ENCODE results near the gene PPP4R3B. TPM values are rescaled to one million over a fixed set of nuclear protein-coding genes. Genes with fewer than 3 reads are reported as not detected.

The PPP4R3B gene
- 34.1 TPM for polyA plus RNA-seq (2012; ENCODE audit: insufficient read depth, insufficient read length)

- peak within 1 kb of the TSS; percentile 94 for H3K4me3 ChIP-seq (ENCODE audit: low read length)
- peak; percentile 98 for DNase-seq (ENCODE audit: low read depth, low spot score)
These were observed at the start of gene PPP4R3B for GRCh38 chr2:55617175-55618024. Gene PPP4R3B (minus strand): TSS chr2:55617622. CDS start chr2:55617285, 337 bp downstream.

GRCh38 chr2:55653255-55653654 lies 35.8 kb upstream of the PPP4R3B start:
- DNase-seq (ENCODE audit: low read depth, low spot score), result no peak
- H3K4me3 ChIP-seq (ENCODE audit: low read length), result no peak overlapping the region

GRCh38 chr2:55649211-55649610 lies 31.8 kb upstream of the PPP4R3B start:
- H3K4me3 ChIP-seq (ENCODE audit: low read length), result no peak overlapping the region
- DNase-seq (ENCODE audit: low read depth, low spot score), result no peak

DNA sequence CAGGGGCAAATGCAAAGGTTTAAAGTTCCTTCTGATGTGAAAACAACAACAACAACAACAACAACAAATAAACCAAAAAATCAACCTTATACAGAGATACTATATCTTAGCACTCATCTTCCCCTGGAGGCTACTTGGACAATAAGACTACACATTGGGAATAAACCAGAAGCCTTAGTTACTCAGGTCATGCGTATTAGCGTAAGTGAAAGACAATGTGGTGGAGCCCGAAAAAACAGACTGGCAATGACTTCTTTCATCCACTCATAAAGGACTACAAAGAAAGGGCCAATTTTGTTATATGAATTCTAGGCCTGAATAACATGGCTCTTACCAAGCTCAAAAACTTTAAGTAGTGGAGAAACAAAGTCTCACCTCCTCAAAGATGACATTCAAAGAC lies 19.4 kb upstream of the PPP4R3B start:
- DNase-seq (ENCODE audit: low read depth, low spot score), result no peak
- H3K4me3 ChIP-seq (ENCODE audit: low read length), result no peak overlapping the region

DNA sequence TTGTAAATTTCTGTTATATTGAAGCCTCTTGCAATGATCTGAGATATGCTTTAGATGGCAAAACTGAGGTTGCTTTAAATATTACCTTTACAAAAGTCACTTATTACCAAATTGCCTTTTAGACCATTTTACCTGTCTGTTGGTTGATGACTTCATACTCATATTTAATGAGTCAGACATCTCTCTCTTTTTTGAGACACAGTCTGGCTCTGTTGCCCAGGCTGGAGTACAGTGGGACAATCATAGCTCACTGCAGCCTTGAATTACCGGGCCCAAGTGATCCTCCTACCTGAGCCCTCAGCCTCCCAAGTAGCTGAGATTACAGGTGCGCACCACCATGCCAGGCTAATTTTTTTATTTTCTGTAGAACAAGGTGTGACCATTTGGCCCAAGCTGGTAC lies 11.5 kb upstream of the PPP4R3B start:
- no peak overlapping the region for H3K4me3 ChIP-seq (ENCODE audit: low read length)
- no peak for DNase-seq (ENCODE audit: low read depth, low spot score)

GRCh38 chr2:55627915-55628314 lies 10.5 kb upstream of the PPP4R3B start:
- no peak overlapping the region for H3K4me3 ChIP-seq (ENCODE audit: low read length)
- no peak for DNase-seq (ENCODE audit: low read depth, low spot score)

DNA sequence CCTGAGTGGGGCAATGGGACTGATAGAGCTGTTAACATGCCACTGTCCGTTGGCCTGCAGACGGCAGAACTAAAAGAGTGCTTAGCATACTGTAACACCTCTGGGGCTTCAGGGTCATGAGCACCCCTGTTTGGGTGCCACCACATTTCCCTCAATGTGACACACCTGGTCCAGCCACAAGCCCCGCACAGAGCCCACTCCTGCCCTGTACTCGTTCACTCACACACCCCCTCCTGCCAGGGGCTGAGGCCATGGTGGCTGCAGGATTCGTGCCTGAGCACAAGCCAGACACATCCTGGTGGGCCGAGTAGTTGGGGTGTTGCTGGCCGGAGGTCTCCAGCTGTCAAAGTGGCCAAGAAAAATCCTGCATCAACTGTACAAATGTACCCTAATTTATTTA lies 4.4 kb upstream of the PPP4R3B start:
- no peak for DNase-seq (ENCODE audit: low read depth, low spot score)

DNA sequence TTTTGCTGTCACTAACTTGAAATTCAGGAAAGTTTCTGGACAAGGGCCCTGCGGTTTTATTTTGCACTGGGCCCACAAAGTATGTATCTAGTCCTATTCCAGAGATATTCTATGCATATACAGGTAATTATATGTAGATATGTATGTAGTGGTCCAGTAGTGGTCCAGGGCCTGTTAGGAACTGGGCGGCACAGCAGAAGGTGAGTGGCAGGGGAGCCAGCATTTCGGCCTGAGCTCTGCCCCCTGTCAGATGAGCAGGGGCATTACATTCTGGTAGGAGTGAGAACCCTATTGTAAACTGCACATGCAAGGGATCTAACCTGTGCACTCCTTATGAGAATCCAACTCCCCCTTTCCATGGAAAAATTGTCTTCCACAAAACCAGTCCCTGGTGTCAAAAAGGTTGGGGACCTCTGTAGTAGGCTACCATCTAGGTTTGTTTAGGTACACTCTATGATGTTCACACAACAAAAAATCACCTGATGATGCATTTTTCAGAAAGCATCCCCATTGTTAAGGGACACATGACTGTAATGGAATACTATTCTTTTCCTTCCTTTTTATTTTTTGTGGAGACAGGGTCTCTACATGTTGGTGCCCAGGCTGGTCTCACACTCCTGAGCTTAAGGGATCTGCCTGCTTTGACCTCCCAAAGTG lies 2.8 kb upstream of the PPP4R3B start:
- DNase-seq (ENCODE audit: low read depth, low spot score), result no peak
- H3K4me3 ChIP-seq (ENCODE audit: low read length), result no peak overlapping the region

More for the DNA sequence above, 4.4 kb upstream of the PPP4R3B start:
- no peak overlapping the region for H3K4me3 ChIP-seq (ENCODE audit: low read length)

DNA sequence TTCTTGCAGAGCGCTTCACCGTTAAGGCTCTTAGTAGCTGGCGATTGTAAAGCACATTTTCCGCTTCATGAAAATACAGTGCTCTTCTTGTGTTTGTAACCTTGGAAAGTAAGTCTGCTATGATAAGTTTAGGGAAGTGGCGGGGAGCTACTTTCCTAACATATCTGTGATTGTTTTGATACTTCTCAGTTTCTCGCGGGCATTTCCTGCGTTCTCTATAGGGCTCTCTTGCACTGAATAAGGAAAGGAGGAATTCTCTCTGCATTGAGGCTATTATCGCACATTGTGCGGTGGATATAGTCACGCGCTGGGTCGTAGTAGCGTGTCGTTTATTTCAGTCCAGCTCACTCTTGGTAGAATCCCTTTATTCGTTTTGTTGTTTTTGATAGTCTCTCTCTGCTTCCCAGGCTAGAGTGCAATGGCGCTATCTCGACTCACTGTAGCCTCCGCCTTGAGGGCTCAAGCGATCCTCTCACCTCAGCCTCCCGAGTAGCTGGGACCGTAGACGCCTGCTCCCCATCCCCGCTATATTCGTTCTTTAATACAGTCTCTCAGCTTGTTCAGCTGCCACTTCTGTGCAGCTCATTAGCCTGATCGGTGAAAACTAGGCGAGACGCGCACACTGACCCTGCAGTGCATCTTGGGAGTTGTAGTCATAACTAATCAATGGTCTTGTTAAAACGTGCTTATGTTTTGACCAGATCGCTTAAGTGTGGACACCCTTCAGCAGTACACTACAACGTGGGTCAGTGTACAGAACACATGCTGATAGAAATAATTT lies 1.0 kb upstream of the PPP4R3B start:
- DNase-seq (ENCODE audit: low read depth, low spot score), result peak; percentile 51
- peak overlapping the region; percentile 82 for H3K4me3 ChIP-seq (ENCODE audit: low read length)

GRCh38 chr2:55618025-55618274 lies 528 bp upstream of the PPP4R3B start:
- no peak for DNase-seq (ENCODE audit: low read depth, low spot score)
- peak overlapping the region; percentile 82 for H3K4me3 ChIP-seq (ENCODE audit: low read length)

- H3K4me3 ChIP-seq (ENCODE audit: low read length), result peak overlapping the region; percentile 94
- peak; percentile 44 for DNase-seq (ENCODE audit: low read depth, low spot score)
These were observed 759 bp downstream of the PPP4R3B start for GRCh38 chr2:55616551-55617174.

- H3K4me3 ChIP-seq (ENCODE audit: low read length), result no peak overlapping the region
- no peak for DNase-seq (ENCODE audit: low read depth, low spot score)
These were observed 5.4 kb downstream of the PPP4R3B start for GRCh38 chr2:55611997-55612396.

GRCh38 chr2:55610954-55611743 lies 6.3 kb downstream of the PPP4R3B start:
- no peak overlapping the region for H3K4me3 ChIP-seq (ENCODE audit: low read length)
- no peak for DNase-seq (ENCODE audit: low read depth, low spot score)

DNA sequence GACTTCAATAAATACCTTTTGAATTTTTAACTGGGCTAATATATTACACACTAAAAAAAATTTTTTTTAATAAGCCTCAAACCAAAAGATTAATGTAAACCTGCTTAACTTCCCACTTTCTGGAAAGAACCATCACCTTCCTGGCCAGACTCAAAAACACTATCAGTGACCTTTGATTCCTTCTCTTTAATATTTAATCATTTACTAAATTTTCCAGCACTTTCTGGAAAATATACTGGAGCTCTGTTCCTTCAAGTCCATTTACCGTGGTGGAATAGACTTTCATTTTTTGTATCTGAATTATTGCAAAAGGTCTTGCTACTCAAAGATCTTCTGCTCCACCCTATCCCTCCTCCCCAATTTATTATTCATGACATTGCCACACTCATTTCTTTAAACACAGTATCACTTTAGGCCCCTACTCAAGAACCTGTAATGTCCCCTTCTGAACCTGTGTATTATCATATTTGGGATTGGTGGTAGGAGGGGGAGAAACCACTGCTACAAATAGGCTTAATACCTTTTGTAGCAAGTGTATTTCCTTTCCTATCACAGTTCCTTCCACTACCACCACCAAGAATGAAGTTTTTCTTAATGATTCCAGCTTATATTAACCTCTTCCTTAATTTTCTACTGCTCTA lies 7.4 kb downstream of the PPP4R3B start:
- no peak for DNase-seq (ENCODE audit: low read depth, low spot score)
- no peak overlapping the region for H3K4me3 ChIP-seq (ENCODE audit: low read length)

DNA sequence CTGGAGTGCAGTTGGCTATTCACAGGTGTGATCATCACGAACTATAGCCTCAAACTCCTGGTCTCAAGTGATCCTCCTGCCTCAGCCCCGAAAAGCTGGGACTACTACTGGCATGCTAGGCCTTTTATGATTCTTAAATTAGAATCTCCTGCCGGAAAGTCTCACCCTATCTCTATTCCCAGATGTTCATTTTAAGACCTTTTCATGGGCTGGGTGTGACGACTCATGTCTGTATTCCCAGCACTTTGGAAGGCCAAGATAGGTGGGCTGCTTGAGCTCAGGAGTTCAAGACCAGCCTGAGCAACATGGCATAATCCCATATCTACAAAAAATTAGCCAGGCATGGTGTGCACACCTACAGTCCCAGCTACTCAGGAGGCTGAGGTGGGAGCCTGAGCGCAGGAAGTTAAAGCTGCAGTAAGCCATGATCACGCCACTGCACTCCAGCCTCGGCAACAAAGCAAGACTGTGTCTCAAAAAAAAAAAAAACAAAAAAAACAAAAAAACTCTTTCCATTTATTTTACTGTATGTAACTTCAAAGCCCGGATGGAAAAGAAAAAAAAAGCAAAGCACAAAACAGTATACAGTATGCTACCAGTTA lies 8.1 kb downstream of the PPP4R3B start:
- no peak for DNase-seq (ENCODE audit: low read depth, low spot score)
- no peak overlapping the region for H3K4me3 ChIP-seq (ENCODE audit: low read length)

- H3K4me3 ChIP-seq (ENCODE audit: low read length), result no peak overlapping the region
- no peak for DNase-seq (ENCODE audit: low read depth, low spot score)
These were observed 9.7 kb downstream of the PPP4R3B start for GRCh38 chr2:55607717-55608116.

- no peak overlapping the region for H3K4me3 ChIP-seq (ENCODE audit: low read length)
- no peak for DNase-seq (ENCODE audit: low read depth, low spot score)
These were observed 13.3 kb downstream of the PPP4R3B start for GRCh38 chr2:55604027-55604565.

DNA sequence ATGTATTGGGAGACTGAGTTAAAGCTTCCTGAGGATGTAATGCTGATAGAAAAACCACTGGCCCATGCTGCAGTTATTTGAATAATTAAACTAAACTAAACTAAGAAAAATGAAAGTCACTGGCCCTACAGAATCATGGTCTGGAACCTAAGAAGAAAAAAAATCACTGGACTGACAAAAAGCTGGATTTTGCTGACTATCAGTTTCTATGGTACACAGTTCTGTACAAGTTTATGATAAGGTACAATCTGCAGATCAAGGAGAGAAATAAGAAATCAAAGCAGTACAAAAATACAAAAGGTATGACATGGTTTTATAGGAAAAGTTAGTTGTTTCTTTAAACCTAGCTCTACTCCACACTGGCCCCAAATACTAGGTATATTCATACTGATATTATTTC lies 15.6 kb downstream of the PPP4R3B start:
- no peak for DNase-seq (ENCODE audit: low read depth, low spot score)

More for the DNA sequence above, 15.6 kb downstream of the PPP4R3B start:
- H3K4me3 ChIP-seq (ENCODE audit: low read length), result no peak overlapping the region

All from Jurkat, Clone E6-1 (cell line).